Mammary epithelial cell (primary cell): ENCODE results near the gene POTEG.
"Not testable (repeated sequence)": the region's sequence is repeated elsewhere in the genome, so short reads cannot be mapped to it uniquely, and the experiment has no call there.

Experiments used
- CTCF ChIP-seq, 2 donors: IDR thresholded peaks in 1 of 2; conservative IDR thresholded peaks in 1 of 2; 2 replicates each; pipeline ENCODE4 v1.5.1; 2011 to 2012; ENCODE audit warnings: inconsistent platforms in 2 of 2, low read length in 2 of 2, mild to moderate bottlenecking in 2 of 2, control low read depth in 1 of 2, low read depth in 1 of 2; ENCODE audit not compliant: insufficient read depth in 1 of 2; ENCODE audit errors: extremely low read depth in 1 of 2
- EZH2 ChIP-seq: IDR thresholded peaks from 2 replicates; pipeline ENCODE4 v1.6.1; 2012; ENCODE audit warnings: low read length, inconsistent platforms, borderline replicate concordance

- TF ChIP-seq EZH2; CTCF (conservative IDR thresholded peaks at IDR 0.05 in 1 of 2, IDR thresholded peaks at IDR 0.05 in 1 of 2; ENCODE audit: extremely low read depth in 1 of 2, insufficient read depth in 1 of 2, low read depth in 1 of 2, low read length in 2 of 2): not testable (repeated sequence)
Observed at GRCh38 chr14:19434241-19434640, at the start of gene POTEG.
